Esophagus muscularis mucosa (tissue), 4 donors: Measurements from ENCODE around the gene STXBP6. TPM values are rescaled to one million over a fixed set of nuclear protein-coding genes. Genes with fewer than 3 reads are reported as not detected.

Experiments used
- DNase-seq: peaks from one replicate; pipeline ENCODE4 v3.0.0-alpha.2; 2017; ENCODE audit errors: extremely low spot score
- H3K27ac ChIP-seq, 4 donors: fragments of 200-600 bp; sonication (generic); replicated peaks in 1 of 4; 1 replicate in 3 of 4; 2 replicates in 1 of 4; pipeline ENCODE4 v1.5.1; 2016 to 2019; ENCODE audit warnings: mild to moderate bottlenecking in 1 of 4
- H3K27me3 ChIP-seq, 4 donors: fragments of 200-600 bp; sonication (generic); one replicate each; pipeline versions ENCODE4 v1.5.1 to v1.6.0; 2016 to 2019
- H3K36me3 ChIP-seq, 4 donors: fragments of 200-600 bp; sonication (generic); one replicate each; pipeline ENCODE4 v1.5.1; 2016 to 2019
- H3K4me1 ChIP-seq, 4 donors: fragments of 200-600 bp; sonication (generic); one replicate each; pipeline ENCODE4 v1.5.1; 2016 to 2019
- H3K4me3 ChIP-seq, 4 donors: fragments of 200-600 bp; sonication (generic); 1 replicate in 2 of 4; 2 replicates in 2 of 4; pipeline ENCODE4 v1.5.1; 2016 to 2019; ENCODE audit warnings: mild to moderate bottlenecking in 4 of 4, moderate library complexity in 1 of 4
- H3K9me3 ChIP-seq, 4 donors: fragments of 200-600 bp; sonication (generic); 1 replicate in 3 of 4; 2 replicates in 1 of 4; pipeline ENCODE4 v1.5.1; 2016 to 2019
- CTCF ChIP-seq, 3 experiments: fragments of 200-600 bp in 2 of 3; fragments of 450-650 bp in 1 of 3; sonication (generic) in 2 of 3; IDR thresholded peaks; one replicate each; pipeline ENCODE4 v1.5.1; 2017 to 2019; ENCODE audit warnings: antibody characterized with exemption in 3 of 3, mild to moderate bottlenecking in 2 of 3, moderate library complexity in 1 of 3
- EP300 ChIP-seq: sonication (generic); formaldehyde crosslinking; IDR thresholded peaks from one replicate; pipeline ENCODE4 v1.6.1; 2017; ENCODE audit warnings: antibody characterized with exemption
- POLR2A ChIP-seq: fragments of 450-650 bp; IDR thresholded peaks from one replicate; pipeline ENCODE4 v1.6.1; 2017; ENCODE audit warnings: antibody characterized with exemption, moderate library complexity, mild to moderate bottlenecking, low read depth
- POLR2AphosphoS5 ChIP-seq, 2 donors: sonication (generic); formaldehyde crosslinking; IDR thresholded peaks; one replicate each; pipeline ENCODE4 v1.6.1; 2017; ENCODE audit warnings: antibody characterized with exemption in 2 of 2
- WGBS: methylation state at CpG from one replicate; pipeline ENCODE4 v1.1.5; 2018; 5-methylcytosine and 5-hydroxymethylcytosine counted together
- intact Hi-C: fragments of 100-400 bp; cut with DNase I; formaldehyde crosslinking; loops from one replicate; pipeline ENCODE4 v1.15.1; 2023
- total RNA-seq, 4 donors: library from RNA; depleted of rRNA; stranded (reverse); fragments of >200 nt; gene quantifications; one replicate each; pipeline versions ENCODE4 v1.1.0 to v1.2.1, GENCODE V29; 2016

Gene STXBP6
- total RNA-seq, 4 donors from 2014 or later, result 36.9 to 60.4 (median 52.1) TPM

GRCh38 chr14:25069879-25070278 lies 19.9 kb upstream of the STXBP6 start:
- Histone ChIP-seq H3K4me3 (no peak overlapping the region), H3K4me1 (peaks cover 0 to 4% (median 0%) of the 10 kb centered on the region in 4 donors), H3K27me3 (no peaks in the 10 kb centered on the region), H3K27ac (no peak overlapping the region), H3K36me3 (no peaks in the 10 kb centered on the region), H3K9me3 (no peaks in the 10 kb centered on the region)
- DNase-seq, result no peak
- WGBS, result 87% methylated on average over 7 of the region's 7 CpGs
- no peak for TF ChIP-seq EP300
- TF ChIP-seq CTCF (IDR thresholded peaks at IDR 0.05), result no peak
- no peak for TF ChIP-seq POLR2AphosphoS5 (IDR thresholded peaks at IDR 0.05)
- TF ChIP-seq POLR2A, result no peak
- intact Hi-C loops, result no loop called here

- TF ChIP-seq POLR2AphosphoS5 (IDR thresholded peaks at IDR 0.05) (no peak), CTCF (IDR thresholded peaks at IDR 0.05) (no peak), EP300 (no peak), POLR2A (no peak)
- H3K27ac ChIP-seq, result no peak overlapping the region
- no peaks in the 10 kb centered on the region for H3K36me3 ChIP-seq
- H3K4me1 ChIP-seq, result peaks cover 0 to 4% (median 0%) of the 10 kb centered on the region in 4 donors
- DNase-seq, result no peak
- 100% methylated on average over 2 of the region's 2 CpGs for WGBS
- intact Hi-C loops, result no loop called here
- H3K9me3 ChIP-seq, result no peaks in the 10 kb centered on the region
- H3K27me3 ChIP-seq, result no peaks in the 10 kb centered on the region
- no peak overlapping the region for H3K4me3 ChIP-seq
These were observed 17.7 kb upstream of the STXBP6 start for GRCh38 chr14:25067600-25067999.

DNA sequence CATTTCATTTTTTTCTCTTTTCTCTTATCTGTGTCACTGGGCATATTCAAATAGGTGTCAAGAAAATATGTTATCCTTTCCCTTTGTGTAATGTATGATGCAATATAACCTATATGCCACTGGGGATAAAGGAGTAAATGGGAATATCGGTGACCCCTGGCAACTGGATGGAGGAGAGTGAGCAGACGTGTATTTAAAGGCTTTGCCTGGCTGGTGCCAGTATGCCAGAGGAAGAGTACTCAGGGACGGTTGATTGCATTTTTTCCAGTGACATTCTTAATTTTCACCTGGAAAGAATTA lies 12.0 kb upstream of the STXBP6 start:
- WGBS, result 70% methylated on average over 3 of the region's 3 CpGs
- Histone ChIP-seq H3K36me3 (no peaks in the 10 kb centered on the region), H3K27ac (no peak overlapping the region), H3K9me3 (no peaks in the 10 kb centered on the region), H3K4me1 (no peaks in the 10 kb centered on the region), H3K27me3 (no peaks in the 10 kb centered on the region), H3K4me3 (no peak overlapping the region)
- DNase-seq, result no peak
- intact Hi-C loops, result no loop called here
- TF ChIP-seq POLR2A (no peak), POLR2AphosphoS5 (IDR thresholded peaks at IDR 0.05) (no peak), CTCF (IDR thresholded peaks at IDR 0.05) (no peak), EP300 (no peak)

DNA sequence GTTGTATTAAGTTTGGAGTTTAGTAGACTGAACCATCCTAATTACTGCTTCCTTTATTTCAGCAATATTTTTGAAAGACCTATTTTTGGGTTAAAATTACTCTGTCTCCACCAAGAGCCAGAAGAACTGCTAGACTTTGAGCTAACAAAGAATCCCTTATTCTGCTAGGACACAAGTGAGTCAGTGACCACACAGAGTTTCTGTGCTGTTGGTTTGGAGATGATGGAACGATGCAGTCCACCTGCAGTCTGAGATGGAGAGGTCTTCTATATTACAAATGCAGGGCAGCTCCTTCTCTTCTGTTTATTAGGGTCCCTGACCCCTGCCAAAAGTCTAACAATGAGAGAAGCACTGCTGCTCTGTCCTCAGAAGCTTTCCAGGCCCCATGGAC lies 6.7 kb upstream of the STXBP6 start:
- Histone ChIP-seq H3K4me3 (no peak overlapping the region), H3K36me3 (no peaks in the 10 kb centered on the region), H3K4me1 (peaks cover 0 to under 1% (median 0%) of the 10 kb centered on the region in 4 donors), H3K27me3 (no peaks in the 10 kb centered on the region), H3K27ac (no peak overlapping the region), H3K9me3 (no peaks in the 10 kb centered on the region)
- intact Hi-C loops, result no loop called here
- 100% methylated on average over 1 of the region's 1 CpG for WGBS
- TF ChIP-seq CTCF (IDR thresholded peaks at IDR 0.05), result no peak
- no peak for TF ChIP-seq POLR2A
- TF ChIP-seq EP300, result no peak
- no peak for TF ChIP-seq POLR2AphosphoS5 (IDR thresholded peaks at IDR 0.05)
- DNase-seq, result no peak

DNA sequence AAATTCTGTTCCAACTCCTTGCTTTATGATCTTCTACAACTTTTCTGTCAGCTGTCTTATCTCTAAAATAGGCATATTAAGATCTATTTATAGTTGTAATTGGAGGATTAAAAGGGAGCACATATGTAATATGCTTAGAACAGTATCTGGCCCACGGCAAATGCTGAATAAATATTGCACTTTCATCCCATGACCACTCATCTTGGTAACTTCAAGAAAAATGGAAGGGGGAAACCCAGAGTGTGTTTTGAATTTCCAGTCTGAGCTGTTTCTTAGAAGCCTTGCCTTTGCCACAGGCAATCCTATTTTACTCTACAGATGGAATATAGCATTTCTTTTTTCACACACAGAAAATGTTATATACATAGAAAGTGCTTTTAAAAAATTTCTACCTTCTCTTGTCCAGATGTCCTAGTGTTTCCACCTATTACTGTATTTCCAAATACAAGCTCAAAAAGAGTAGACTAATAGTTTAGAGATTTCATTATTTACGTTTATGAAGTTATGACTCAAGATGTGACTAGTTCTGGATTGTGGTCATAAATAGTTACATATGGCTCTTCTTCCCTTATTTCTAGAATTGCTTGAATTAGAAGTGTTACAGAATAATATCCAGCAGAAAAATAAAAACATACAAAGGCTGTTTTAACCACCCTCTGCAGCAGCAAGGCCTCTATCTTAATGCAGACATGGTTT lies 6.2 kb upstream of the STXBP6 start:
- H3K4me1 ChIP-seq, result peaks cover 4 to 6% (median 4%) of the 10 kb centered on the region in 4 donors
- WGBS, result 47% methylated on average over 2 of the region's 2 CpGs
- no peaks in the 10 kb centered on the region for H3K9me3 ChIP-seq
- H3K36me3 ChIP-seq, result no peaks in the 10 kb centered on the region
- no peak for TF ChIP-seq CTCF (IDR thresholded peaks at IDR 0.05)
- TF ChIP-seq POLR2AphosphoS5 (IDR thresholded peaks at IDR 0.05), result no peak
- TF ChIP-seq EP300, result no peak
- no peak for TF ChIP-seq POLR2A
- H3K27me3 ChIP-seq, result no peaks in the 10 kb centered on the region
- no peak overlapping the region for H3K27ac ChIP-seq
- no peak overlapping the region for H3K4me3 ChIP-seq
- intact Hi-C loops, result no loop called here
- DNase-seq, result no peak
